K562 (cell line): Measurements from ENCODE around the gene TP53TG5. TPM values are rescaled to one million over a fixed set of nuclear protein-coding genes. Genes with fewer than 3 reads are reported as not detected.
A peak's percentile ranks its signal among the peaks of the same experiment; 100 is the strongest.

Experiments
- ARNT ChIP-seq, 2 experiments: fragments of 450-650 bp; IDR thresholded peaks; 2 replicates each; pipeline ENCODE4 v1.6.1; 2016; ENCODE audit warnings: mild to moderate bottlenecking in 1 of 2
- DACH1 ChIP-seq: fragments of 450-650 bp; IDR thresholded peaks from 2 replicates; pipeline ENCODE4 v1.6.1; 2018; ENCODE audit not compliant: partially characterized antibody
- HNRNPLL ChIP-seq: fragments of 200-400 bp; formaldehyde crosslinking; IDR thresholded peaks from 2 replicates; pipeline ENCODE4 v1.6.1; 2017; ENCODE audit warnings: low read length, low read depth, mild to moderate bottlenecking; ENCODE audit not compliant: poor library complexity, severe bottlenecking
- PHF20 ChIP-seq: fragments of 450-650 bp; IDR thresholded peaks from 2 replicates; pipeline ENCODE4 v1.6.1; 2018; ENCODE audit not compliant: partially characterized antibody
- POLR2G ChIP-seq: fragments of 200-400 bp; formaldehyde crosslinking; IDR thresholded peaks from 2 replicates; pipeline ENCODE4 v1.6.1; 2017; ENCODE audit warnings: low read depth, mild to moderate bottlenecking, antibody characterized with exemption, low read length, moderate library complexity
- RERE ChIP-seq: sonication (generic); formaldehyde crosslinking; IDR thresholded peaks from 2 replicates; pipeline ENCODE4 v1.8.0; 2023; ENCODE audit warnings: missing genetic modification reagents, mild to moderate bottlenecking, borderline replicate concordance
- XRCC5 ChIP-seq: fragments of 200-400 bp; formaldehyde crosslinking; IDR thresholded peaks from 2 replicates; pipeline ENCODE4 v1.6.1; 2017; ENCODE audit warnings: low read depth, mild to moderate bottlenecking, low read length
- ZNF24 ChIP-seq: fragments of 450-650 bp; IDR thresholded peaks from 2 replicates; pipeline ENCODE4 v1.6.1; 2016
- ZNF668 ChIP-seq: fragments of 250-450 bp; sonication (Bioruptor Pico); IDR thresholded peaks from 2 replicates; pipeline ENCODE4 v1.8.0; 2022; ENCODE audit warnings: mild to moderate bottlenecking, inconsistent platforms
- ZNF77 ChIP-seq: fragments of 250-450 bp; sonication (Bioruptor Pico); IDR thresholded peaks from 2 replicates; pipeline ENCODE4 v1.5.0; 2020
- polyA plus RNA-seq, 8 experiments: library from polyadenylated mRNA; depleted of rRNA in 4 of 8; stranded (reverse) in 5 of 8; unstranded in 3 of 8; fragments of >200 nt; fragmentation: Nextera tagmentation in 2 of 8; fragmentation: Illumina TruSeq in 1 of 8; extraction: Ambion mirVana in 2 of 8; extraction: Trizol in 1 of 8; gene quantifications; 2 replicates each; pipeline versions ENCODE4 v1.2.1 to v1.2.3, GENCODE V29; 2011 to 2014; ENCODE audit warnings: inconsistent platforms in 1 of 8, missing spikeins in 1 of 8
- total RNA-seq, 7 experiments: library from RNA; depleted of rRNA in 6 of 7; stranded (reverse); fragments of >200 nt in 6 of 7; fragmentation: Illumina TruSeq in 2 of 7; extraction: Trizol in 2 of 7; gene quantifications; 2 replicates each; pipeline versions ENCODE4 v1.2.1 to v1.2.3, GENCODE V29; 2011 to 2021; ENCODE audit warnings: low replicate concordance in 1 of 7
- TF ChIP-seq, protein P1 (sequence below): fragments of 450-650 bp; IDR thresholded peaks from 2 replicates; pipeline ENCODE4 v1.6.1; 2016; ENCODE audit warnings: mild to moderate bottlenecking, moderate library complexity

Gene TP53TG5
- total and polyA plus RNA-seq, 9 of the 15 experiments (the other 6 are each of a cell fraction or from before 2014, with no cell fraction given), result 0.04 to 0.05 (median 0.04) TPM; not detected in 6

DNA sequence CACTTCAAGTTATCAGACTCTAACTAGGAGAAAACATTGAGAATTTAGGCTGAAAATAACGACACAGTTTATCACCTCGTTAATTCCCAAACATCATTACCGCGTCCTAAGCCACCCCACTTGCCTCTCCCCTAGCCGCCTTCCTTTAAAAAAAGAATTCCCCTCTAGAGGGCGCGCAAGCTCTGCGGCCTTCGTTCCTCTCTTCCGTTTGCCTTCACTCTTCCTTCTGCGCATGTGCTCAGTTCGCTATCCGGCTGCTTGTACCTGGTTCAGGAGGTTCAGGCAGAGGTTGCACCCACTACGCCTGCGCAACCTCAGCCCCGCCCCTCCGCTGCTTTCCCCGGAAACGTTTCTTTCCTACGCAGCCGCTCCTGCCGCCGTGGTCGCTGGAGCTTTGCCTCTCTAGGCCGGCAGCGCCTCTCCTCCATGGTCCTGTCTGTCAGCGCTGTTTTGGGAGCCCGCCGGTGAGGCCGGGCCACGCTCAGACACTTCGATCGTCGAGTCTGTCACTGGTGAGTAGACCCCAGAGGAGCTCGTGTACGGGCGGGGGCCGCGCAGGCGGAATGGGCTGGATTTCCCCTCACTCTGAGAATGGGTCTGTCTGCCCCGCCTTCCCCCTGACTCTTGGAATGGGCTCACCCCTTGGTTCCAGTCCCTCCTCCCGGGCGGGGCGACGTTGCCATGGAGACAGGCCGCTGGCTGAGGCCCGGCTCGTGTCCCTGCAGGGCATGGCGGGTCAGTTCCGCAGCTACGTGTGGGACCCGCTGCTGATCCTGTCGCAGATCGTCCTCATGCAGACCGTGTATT is 15.1 kb downstream of the TP53TG5 start, which contains the start of gene SYS1 (continued):
- TF ChIP-seq RERE (CRISPR knock-in tag), result no peak
- TF ChIP-seq ZNF668 (CRISPR knock-in tag), result no peak
- TF ChIP-seq ARNT (IDR thresholded peaks at IDR 0.05), result 0 out of 4 replicates have a peak, but pooled peaks of 1 of the 2 experiments have one; percentile 70
- TF ChIP-seq, protein P1, sequence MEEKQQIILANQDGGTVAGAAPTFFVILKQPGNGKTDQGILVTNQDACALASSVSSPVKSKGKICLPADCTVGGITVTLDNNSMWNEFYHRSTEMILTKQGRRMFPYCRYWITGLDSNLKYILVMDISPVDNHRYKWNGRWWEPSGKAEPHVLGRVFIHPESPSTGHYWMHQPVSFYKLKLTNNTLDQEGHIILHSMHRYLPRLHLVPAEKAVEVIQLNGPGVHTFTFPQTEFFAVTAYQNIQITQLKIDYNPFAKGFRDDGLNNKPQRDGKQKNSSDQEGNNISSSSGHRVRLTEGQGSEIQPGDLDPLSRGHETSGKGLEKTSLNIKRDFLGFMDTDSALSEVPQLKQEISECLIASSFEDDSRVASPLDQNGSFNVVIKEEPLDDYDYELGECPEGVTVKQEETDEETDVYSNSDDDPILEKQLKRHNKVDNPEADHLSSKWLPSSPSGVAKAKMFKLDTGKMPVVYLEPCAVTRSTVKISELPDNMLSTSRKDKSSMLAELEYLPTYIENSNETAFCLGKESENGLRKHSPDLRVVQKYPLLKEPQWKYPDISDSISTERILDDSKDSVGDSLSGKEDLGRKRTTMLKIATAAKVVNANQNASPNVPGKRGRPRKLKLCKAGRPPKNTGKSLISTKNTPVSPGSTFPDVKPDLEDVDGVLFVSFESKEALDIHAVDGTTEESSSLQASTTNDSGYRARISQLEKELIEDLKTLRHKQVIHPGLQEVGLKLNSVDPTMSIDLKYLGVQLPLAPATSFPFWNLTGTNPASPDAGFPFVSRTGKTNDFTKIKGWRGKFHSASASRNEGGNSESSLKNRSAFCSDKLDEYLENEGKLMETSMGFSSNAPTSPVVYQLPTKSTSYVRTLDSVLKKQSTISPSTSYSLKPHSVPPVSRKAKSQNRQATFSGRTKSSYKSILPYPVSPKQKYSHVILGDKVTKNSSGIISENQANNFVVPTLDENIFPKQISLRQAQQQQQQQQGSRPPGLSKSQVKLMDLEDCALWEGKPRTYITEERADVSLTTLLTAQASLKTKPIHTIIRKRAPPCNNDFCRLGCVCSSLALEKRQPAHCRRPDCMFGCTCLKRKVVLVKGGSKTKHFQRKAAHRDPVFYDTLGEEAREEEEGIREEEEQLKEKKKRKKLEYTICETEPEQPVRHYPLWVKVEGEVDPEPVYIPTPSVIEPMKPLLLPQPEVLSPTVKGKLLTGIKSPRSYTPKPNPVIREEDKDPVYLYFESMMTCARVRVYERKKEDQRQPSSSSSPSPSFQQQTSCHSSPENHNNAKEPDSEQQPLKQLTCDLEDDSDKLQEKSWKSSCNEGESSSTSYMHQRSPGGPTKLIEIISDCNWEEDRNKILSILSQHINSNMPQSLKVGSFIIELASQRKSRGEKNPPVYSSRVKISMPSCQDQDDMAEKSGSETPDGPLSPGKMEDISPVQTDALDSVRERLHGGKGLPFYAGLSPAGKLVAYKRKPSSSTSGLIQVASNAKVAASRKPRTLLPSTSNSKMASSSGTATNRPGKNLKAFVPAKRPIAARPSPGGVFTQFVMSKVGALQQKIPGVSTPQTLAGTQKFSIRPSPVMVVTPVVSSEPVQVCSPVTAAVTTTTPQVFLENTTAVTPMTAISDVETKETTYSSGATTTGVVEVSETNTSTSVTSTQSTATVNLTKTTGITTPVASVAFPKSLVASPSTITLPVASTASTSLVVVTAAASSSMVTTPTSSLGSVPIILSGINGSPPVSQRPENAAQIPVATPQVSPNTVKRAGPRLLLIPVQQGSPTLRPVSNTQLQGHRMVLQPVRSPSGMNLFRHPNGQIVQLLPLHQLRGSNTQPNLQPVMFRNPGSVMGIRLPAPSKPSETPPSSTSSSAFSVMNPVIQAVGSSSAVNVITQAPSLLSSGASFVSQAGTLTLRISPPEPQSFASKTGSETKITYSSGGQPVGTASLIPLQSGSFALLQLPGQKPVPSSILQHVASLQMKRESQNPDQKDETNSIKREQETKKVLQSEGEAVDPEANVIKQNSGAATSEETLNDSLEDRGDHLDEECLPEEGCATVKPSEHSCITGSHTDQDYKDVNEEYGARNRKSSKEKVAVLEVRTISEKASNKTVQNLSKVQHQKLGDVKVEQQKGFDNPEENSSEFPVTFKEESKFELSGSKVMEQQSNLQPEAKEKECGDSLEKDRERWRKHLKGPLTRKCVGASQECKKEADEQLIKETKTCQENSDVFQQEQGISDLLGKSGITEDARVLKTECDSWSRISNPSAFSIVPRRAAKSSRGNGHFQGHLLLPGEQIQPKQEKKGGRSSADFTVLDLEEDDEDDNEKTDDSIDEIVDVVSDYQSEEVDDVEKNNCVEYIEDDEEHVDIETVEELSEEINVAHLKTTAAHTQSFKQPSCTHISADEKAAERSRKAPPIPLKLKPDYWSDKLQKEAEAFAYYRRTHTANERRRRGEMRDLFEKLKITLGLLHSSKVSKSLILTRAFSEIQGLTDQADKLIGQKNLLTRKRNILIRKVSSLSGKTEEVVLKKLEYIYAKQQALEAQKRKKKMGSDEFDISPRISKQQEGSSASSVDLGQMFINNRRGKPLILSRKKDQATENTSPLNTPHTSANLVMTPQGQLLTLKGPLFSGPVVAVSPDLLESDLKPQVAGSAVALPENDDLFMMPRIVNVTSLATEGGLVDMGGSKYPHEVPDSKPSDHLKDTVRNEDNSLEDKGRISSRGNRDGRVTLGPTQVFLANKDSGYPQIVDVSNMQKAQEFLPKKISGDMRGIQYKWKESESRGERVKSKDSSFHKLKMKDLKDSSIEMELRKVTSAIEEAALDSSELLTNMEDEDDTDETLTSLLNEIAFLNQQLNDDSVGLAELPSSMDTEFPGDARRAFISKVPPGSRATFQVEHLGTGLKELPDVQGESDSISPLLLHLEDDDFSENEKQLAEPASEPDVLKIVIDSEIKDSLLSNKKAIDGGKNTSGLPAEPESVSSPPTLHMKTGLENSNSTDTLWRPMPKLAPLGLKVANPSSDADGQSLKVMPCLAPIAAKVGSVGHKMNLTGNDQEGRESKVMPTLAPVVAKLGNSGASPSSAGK, result no peak; the same call in 1 of the 2 replicates
- TF ChIP-seq POLR2G, result peak; percentile 99
- TF ChIP-seq DACH1, result peak; percentile 46
- TF ChIP-seq HNRNPLL, result peak; percentile 94
- peak; percentile 59 for TF ChIP-seq PHF20
- TF ChIP-seq XRCC5, result peak; percentile 93
- TF ChIP-seq ZNF77 (CRISPR knock-in tag), result no peak
- TF ChIP-seq ZNF24, result peak; percentile 61; the same call in 1 of the 2 replicates
